ENCODE data around the gene GPD1L. TPM values are rescaled to one million over a fixed set of nuclear protein-coding genes. Genes with fewer than 3 reads are reported as not detected.

Gene GPD1L
- total and polyA plus RNA-seq, 2 of the 13 experiments (the other 11 are each of a cell fraction or from before 2014, with no cell fraction given) = 4.9 to 13.7 TPM

- peak; percentile 85; the same call in 1 of the 2 replicates for TF ChIP-seq TFAP4 (IDR thresholded peaks at IDR 0.05; ENCODE audit: borderline replicate concordance, low read depth)
- no peak for TF ChIP-seq TGIF2 (CRISPR knock-in tag; IDR thresholded peaks at IDR 0.05)
- TF ChIP-seq ZNF720 (CRISPR knock-in tag; IDR thresholded peaks at IDR 0.05) = no peak
- TF ChIP-seq MAX (IDR thresholded peaks at IDR 0.05) = peak; percentile 78
- no peak for TF ChIP-seq ZNF670 (CRISPR knock-in tag; IDR thresholded peaks at IDR 0.05; ENCODE audit: borderline replicate concordance)
- TF ChIP-seq ZNF496 (CRISPR knock-in tag; IDR thresholded peaks at IDR 0.05; ENCODE audit: insufficient replicate concordance) = no peak
- no peak for TF ChIP-seq POLR2AphosphoS2 (IDR thresholded peaks at IDR 0.05; ENCODE audit: low read depth, low read length)
- TF ChIP-seq E2F2 (CRISPR knock-in tag; IDR thresholded peaks at IDR 0.05; ENCODE audit: borderline replicate concordance) = no peak
- no peak for TF ChIP-seq ELF4 (CRISPR knock-in tag; IDR thresholded peaks at IDR 0.05; ENCODE audit: borderline replicate concordance)
- TF ChIP-seq ZBTB20 (CRISPR knock-in tag; IDR thresholded peaks at IDR 0.05; ENCODE audit: borderline replicate concordance, low read depth) = no peak
- no peak for TF ChIP-seq CEBPG (CRISPR knock-in tag; IDR thresholded peaks at IDR 0.05)
- TF ChIP-seq ZNF33A (CRISPR knock-in tag; IDR thresholded peaks at IDR 0.05; ENCODE audit: borderline replicate concordance) = no peak
- TF ChIP-seq CHD4 (IDR thresholded peaks at IDR 0.05; ENCODE audit: borderline replicate concordance, low read length) = no peak
- TF ChIP-seq SRSF4 (IDR thresholded peaks at IDR 0.05; ENCODE audit: low read depth, low read length, poor library complexity, severe bottlenecking) = no peak
- no peak for TF ChIP-seq ISX (CRISPR knock-in tag; conservative IDR thresholded peaks at IDR 0.05)
- peak; percentile 96 for TF ChIP-seq ZNF563 (CRISPR knock-in tag; IDR thresholded peaks at IDR 0.05)
- TF ChIP-seq ZNF788 (CRISPR knock-in tag; IDR thresholded peaks at IDR 0.05; ENCODE audit: borderline replicate concordance) = peak; percentile 83; the same call in 1 of the 2 replicates
- no peak for TF ChIP-seq RXRB (CRISPR knock-in tag; IDR thresholded peaks at IDR 0.05; ENCODE audit: borderline replicate concordance)
- TF ChIP-seq NONO (IDR thresholded peaks at IDR 0.05) = no peak
- 0 out of 2 replicates have a peak, but pooled peaks have one; percentile 35 for TF ChIP-seq NONO (CRISPR knock-in tag; conservative IDR thresholded peaks at IDR 0.05)
- peak; percentile 64 for TF ChIP-seq KAT8 (CRISPR knock-in tag; IDR thresholded peaks at IDR 0.05)
- peak; percentile 99 for TF ChIP-seq ZFY (CRISPR knock-in tag; IDR thresholded peaks at IDR 0.05)
- TF ChIP-seq ZNF839 (CRISPR knock-in tag; IDR thresholded peaks at IDR 0.05; ENCODE audit: borderline replicate concordance) = no peak
- TF ChIP-seq MATR3 (CRISPR knock-in tag; IDR thresholded peaks at IDR 0.05) = no peak
- TF ChIP-seq IRF1 (CRISPR knock-in tag; IDR thresholded peaks at IDR 0.05; ENCODE audit: low read depth) = no peak
- TF ChIP-seq FOXO1 (CRISPR knock-in tag; IDR thresholded peaks at IDR 0.05) = peak; percentile 58; the same call in 1 of the 2 replicates
- TF ChIP-seq SMARCE1 (IDR thresholded peaks at IDR 0.05; ENCODE audit: borderline replicate concordance) = no peak
- peak; percentile 40 for TF ChIP-seq SKI (IDR thresholded peaks at IDR 0.05; ENCODE audit: partially characterized antibody)
Observed at GRCh38 chr3:32106132-32106928, at the start of gene GPD1L (continued).
